Measurements from ENCODE around the gene HDAC4.
A peak's percentile ranks its signal among the peaks of the same experiment; 100 is the strongest.

HDAC4 gene

GRCh38 chr2:239329972-239330572, 70.7 kb downstream of the HDAC4 start:
- DNase-seq (ENCODE audit: low read depth): no peak
- no peak overlapping the region for H3K4me3 ChIP-seq (ENCODE audit: low read length)
- TF ChIP-seq CTCF (conservative IDR thresholded peaks at IDR 0.05; ENCODE audit: low read depth, low read length): no peak

- TF ChIP-seq CTCF (conservative IDR thresholded peaks at IDR 0.05; ENCODE audit: low read depth, low read length): no peak
- H3K4me3 ChIP-seq (ENCODE audit: low read length): no peak overlapping the region
- no peak for DNase-seq (ENCODE audit: low read depth)
Measured at GRCh38 chr2:239329284-239329971, 71.4 kb downstream of the HDAC4 start.

GRCh38 chr2:239328351-239329191, 72.2 kb downstream of the HDAC4 start:
- TF ChIP-seq CTCF (conservative IDR thresholded peaks at IDR 0.05; ENCODE audit: low read depth, low read length): peak; percentile 20
- DNase-seq (ENCODE audit: low read depth): peak; percentile 93
- no peak overlapping the region for H3K4me3 ChIP-seq (ENCODE audit: low read length)

- H3K4me3 ChIP-seq (ENCODE audit: low read length): no peak overlapping the region
- no peak for TF ChIP-seq CTCF (conservative IDR thresholded peaks at IDR 0.05; ENCODE audit: low read depth, low read length)
Measured at GRCh38 chr2:239327536-239328350, 73.1 kb downstream of the HDAC4 start.

GRCh38 chr2:239326831-239327535, 73.8 kb downstream of the HDAC4 start:
- DNase-seq (ENCODE audit: low read depth): peak; percentile 32
- H3K4me3 ChIP-seq (ENCODE audit: low read length): no peak overlapping the region
- TF ChIP-seq CTCF (conservative IDR thresholded peaks at IDR 0.05; ENCODE audit: low read depth, low read length): no peak

More at GRCh38 chr2:239327536-239328350, 73.1 kb downstream of the HDAC4 start:
- DNase-seq (ENCODE audit: low read depth): no peak

GRCh38 chr2:239324456-239324855, 76.4 kb downstream of the HDAC4 start:
- TF ChIP-seq CTCF (conservative IDR thresholded peaks at IDR 0.05; ENCODE audit: low read depth, low read length): no peak
- DNase-seq (ENCODE audit: low read depth): no peak
- H3K4me3 ChIP-seq (ENCODE audit: low read length): no peak overlapping the region

Measured in retinal pigment epithelial cell (primary cell).